Stimulated activated CD8-positive, alpha-beta memory T cell treated with anti-CD3 and anti-CD28 coated beads, Interleukin-15, amount 100 ng/mL, for 4 hours (primary cell): Measurements from ENCODE around the gene GIMAP8.
A peak's percentile ranks its signal among the peaks of the same experiment; 100 is the strongest.
"Not testable (repeated sequence)": the region's sequence is repeated elsewhere in the genome, so short reads cannot be mapped to it uniquely, and the experiment has no call there.

ENCODE experiments used
- DNase-seq, 2 donors: peaks; one replicate each; pipeline ENCODE4 v3.0.0-alpha.2; 2020; ENCODE audit warnings: low read depth in 2 of 2

The GIMAP8 gene

DNA sequence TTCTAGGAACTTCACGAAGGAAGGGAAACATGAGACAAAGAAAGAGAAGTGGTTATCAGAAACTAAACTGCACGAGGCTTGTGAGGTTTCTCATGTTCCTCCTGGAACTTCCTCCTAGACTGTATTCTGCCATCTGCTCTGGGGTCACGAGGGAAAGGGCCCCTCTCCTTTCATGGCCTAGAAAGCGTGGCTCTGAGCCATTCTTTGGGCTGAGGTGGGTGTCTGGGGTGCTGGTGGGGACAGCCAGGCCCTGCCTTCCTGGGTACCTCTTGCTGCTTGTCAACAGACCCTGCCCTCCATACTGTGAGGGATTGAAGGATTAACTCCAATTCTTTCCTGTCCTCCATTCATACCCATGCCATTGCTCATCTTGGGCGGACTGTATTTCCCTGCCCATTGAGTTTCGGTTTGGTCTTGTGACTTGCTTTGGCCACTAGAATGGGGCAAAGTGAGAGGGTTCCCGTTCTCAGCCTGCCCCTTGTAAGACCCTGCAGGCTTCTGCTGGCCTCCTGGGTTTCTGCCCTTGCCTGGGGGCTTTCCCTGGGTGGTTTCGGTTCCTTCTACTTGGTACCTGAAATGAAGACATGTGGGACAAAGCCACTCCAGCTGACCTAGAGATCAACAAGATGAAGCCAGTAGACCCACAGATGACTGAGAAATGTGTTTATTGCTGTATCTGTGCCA lies 14.9 kb upstream of the GIMAP8 start:
- DNase-seq: no peak

GRCh38 chr7:150439967-150440366 lies 10.5 kb upstream of the GIMAP8 start:
- no peak for DNase-seq

DNA sequence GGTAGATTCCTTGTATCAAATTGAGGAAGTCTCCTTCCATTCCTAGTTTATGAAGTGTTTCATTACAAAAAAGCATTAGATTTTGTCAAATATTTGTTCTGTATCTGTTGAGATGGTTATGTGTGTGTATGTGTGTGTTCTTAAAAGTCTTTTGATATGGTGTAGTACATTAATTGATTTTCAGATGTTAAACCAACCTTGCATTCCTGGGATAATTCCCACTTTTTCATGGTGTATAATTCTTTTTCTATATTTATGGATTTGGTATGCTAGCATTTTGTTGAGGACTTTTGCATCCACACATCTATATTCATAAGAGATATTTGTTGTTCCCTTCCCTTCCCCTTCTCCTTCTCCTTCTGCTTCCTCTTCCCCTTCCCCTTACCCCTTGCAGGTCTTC lies 8.9 kb upstream of the GIMAP8 start:
- no peak for DNase-seq

DNA sequence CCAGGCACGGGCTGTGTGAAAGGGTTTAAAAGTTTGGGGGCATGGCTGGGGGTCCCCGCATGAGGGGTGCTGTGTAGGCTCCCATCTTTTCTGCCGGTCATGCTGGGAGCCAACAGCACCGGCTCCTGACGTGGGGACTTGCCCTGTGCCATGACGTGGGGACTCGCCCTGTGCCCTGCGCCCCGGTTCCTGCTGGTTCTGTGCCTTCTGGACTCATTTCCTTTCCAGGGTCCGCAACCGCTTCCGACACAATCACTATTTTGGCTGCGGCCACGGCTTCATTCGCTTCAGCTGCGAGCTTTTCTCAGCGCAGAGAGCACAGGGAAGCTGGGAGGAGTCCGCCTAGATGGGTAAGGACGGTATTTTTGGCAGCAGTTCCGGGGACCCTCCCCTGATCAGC lies 7.6 kb upstream of the GIMAP8 start:
- DNase-seq: no peak

DNA sequence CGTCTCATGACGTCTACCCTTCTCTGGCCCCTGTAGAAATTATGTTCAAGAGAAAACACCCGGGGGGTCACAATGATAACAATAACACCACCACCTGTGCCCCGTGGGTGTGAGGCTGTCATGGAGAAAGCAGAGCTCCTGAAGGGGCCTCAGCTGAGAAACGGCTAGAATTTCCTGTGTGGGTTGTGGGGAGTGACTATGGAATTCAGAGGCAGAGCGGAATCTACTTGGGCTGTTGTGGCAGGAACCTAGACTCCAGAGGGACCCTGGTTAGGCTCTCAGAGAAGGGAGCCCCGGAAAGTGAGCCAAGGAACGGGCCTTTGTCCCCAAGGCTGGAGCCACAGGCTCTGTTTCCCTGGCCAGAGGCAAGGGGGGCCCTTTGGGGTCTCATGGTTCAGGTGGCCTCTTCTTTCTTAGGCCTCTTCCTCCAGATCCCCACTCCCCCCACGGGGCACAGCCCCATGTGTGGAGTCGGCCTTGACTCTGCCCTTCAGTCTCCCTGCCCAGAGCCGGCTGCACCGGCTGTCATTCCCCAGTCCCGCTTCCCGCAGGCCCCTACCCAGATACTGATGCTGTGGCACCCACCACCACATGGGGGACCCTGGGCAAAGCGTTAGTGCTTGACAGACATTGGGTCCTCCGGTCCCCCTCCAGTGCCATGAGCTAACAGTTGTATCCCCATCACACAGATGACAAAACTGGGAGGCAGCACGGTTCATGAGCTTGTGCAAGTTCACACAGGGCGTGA lies 6.5 kb upstream of the GIMAP8 start:
- DNase-seq: no peak

DNA sequence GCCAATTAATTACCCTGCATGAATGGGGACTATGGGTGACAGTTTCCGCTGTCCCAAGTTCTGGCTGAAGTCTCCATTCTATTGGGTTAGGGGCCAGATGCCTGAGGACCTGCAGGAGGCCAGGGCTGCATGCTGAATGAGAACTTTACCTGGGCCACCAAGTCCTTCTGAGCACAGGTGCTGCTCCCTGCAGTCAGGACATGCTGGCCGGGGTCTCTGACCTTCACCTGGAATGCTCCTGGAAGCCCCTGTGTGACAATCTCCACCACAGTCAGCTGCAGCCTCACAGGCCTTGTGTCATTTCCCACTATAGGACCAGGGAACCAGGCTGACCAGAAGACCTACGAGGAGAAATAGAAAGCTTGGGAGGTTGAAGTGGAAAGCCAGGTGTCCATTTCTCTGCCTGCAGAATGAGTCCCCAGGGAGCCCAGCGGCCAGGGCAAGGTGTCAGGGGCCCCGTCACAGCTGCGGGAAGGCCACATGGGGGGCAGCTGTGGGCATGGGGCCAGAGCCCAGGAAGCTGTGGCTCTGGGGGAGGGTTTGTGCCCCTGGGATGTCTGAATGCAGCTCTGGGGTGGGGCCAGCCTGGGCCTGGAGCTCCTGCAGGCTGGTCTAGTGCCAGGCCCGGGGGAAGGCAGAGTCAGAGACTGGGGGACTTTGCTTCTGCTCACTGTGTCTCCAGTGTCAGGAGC lies 5.6 kb upstream of the GIMAP8 start:
- DNase-seq: no peak

GRCh38 chr7:150446288-150446938 lies 4.0 kb upstream of the GIMAP8 start:
- no peak for DNase-seq

DNA sequence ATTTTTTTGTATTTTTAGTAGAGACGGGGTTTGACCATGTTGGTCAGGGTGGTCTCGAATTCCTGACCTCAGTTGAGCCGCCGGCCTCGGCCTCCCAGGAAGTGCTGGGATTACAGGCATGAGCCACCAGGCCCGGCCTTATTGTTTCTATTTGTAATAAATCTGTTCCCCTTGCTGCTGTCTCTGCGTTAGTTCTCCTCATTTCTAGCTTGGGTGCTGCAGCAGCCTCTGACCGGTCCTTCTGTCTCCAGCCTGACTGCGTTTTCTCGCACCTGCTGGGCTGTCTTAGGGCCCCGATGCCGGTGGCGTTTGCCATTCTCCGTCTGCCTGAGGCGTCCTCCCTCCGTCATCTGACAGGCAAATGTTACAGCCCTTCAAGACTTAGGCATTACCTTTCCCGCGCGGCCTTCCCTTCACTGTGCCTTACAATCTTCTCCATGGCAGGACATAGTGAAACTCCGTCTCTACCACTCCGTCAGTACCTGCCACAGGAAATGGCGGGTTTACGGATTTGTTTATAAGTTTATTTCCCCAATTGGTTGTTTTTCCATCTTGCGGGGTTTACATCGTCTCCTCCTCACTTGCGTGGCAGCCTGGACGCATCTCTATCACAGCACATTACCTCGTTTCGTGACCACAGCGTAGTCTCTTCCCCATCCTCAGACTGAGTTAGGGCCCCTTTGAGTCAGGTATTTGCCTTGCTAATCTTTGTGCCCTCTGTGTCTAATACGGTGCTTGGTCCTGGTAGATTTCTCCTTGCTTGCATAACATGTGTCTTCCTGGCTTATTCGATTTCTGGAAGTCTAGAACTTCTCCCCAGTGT lies 2.3 kb upstream of the GIMAP8 start:
- no peak for DNase-seq

DNA sequence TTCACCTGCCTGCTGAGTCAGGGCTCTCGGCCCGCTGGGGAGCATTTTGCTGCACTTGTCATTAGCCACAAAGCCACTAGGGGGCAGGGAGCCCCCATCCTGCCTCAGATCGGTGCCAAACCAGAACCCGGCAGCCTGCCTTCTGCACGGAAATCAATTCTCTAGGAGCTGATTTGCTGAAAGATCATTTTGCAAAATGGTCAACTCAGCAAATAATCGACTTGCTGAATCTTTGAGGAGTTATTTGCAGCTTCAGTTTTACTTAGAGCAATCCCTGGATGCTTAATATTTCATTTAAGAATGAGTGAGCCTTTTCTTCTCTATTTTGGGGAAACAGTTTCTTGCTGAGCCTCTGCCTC lies 1.7 kb upstream of the GIMAP8 start:
- peak; percentile 70 to 79 for DNase-seq

DNA sequence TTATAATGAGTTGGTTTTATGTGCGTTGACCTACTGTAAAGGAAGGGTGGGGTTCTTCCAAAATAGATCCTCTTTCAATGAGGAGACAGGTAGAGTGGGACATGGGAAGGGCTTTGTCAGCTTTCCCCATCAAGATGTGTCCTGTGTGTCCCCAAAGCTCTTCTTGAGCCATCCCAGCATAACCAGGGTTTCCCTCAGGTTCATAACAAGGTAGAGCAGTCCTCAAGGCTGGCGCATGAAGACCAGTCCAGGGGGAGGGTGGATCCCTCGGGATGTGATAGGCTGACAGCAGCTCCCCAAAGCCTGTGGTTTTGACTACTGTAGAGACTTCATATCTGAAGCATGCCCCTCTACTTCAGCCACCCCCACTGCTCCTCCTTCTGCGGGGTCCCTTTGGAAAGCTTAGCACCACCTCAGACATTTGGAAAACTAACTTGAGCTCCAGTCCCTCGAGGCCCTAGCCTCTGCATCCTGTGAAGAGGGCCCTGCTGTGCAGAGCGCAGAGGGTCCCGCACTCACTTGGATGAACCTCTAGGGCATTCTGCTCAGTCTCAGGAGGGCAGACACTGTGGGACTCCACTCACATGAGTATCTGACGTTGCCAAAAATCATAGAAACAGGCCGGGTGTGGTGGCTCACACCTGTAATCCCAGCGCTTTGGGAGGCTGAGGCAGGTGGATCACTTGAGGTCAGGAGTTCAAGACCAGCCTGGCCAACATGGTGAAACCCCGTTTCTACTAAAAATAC lies 1.1 kb upstream of the GIMAP8 start:
- no peak for DNase-seq

- DNase-seq: peak in 1 of 2 donors; percentile 48
Measured at GRCh38 chr7:150451097-150451793, 815 bp downstream of the GIMAP8 start.

DNA sequence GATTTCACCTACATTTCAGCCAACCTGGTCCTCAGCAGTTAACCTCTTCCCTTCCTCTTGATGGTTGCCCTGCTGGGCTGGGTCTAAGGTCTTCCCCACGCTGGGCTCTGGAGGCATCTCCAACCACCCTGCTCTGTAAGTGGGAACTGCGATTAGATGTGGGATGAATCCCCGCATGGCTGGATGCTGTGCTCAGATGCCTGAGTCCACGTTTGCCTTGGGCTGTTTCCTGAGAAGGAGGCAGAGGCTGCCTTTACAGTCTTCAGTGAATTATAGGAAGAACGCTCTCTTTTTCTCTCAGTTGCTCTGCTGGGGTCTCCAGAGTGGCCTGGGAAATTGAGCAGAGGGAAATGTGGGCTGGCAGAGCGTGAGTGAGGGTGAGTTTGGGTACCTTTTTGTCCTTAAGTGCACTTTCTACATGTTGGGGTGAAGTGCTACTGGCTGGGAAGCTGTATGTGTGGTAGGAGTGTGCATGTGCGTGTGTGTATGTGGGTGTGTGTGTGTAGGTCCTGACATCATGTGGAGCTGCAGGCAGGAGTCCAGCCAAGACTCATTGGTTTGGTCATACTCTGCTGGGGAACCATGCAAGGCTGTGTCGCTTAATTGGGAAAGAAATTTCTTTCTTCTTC lies 1.5 kb downstream of the GIMAP8 start:
- DNase-seq: no peak

DNA sequence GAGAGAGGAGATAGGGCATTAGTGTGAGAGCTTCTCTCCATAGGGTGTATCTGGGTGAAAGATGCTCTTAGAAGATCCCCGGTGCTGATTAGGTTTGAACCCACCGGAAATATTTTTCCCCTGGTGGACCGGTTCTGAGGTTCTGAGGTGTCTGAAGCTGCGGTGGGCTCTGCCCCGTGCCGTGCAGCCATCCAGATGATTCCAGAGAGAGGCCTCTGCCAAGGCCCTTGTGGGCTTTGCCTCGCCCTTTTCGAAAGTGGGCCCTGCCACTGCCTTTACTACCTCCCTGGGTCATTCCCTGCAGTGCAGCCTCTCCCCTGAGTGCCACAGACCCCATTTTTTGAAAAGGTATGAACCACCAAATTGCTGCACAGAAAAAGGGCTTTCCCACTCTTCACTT lies 2.8 kb downstream of the GIMAP8 start:
- DNase-seq: no peak

- no peak for DNase-seq
Measured at GRCh38 chr7:150453892-150454291, 3.5 kb downstream of the GIMAP8 start.

DNA sequence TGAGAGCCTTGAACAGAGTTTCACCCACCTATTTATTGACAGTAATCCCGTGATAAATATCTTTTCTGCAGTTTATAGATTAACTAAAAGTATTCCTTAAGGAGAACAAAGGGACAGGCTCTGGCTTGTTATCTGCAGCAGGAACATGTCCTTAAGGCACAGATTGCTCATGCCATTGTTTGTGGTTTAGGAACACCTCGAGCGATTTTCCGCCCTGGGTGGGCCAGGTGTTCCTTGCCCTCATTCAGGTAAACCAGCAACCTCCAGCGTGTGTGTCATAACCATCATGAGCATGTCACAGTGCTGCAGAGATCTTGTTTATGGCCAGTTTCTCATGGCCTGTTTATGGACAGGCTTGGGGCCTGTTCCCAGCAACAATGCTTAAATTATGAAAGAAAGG lies 6.6 kb downstream of the GIMAP8 start:
- DNase-seq: not testable (repeated sequence)

DNA sequence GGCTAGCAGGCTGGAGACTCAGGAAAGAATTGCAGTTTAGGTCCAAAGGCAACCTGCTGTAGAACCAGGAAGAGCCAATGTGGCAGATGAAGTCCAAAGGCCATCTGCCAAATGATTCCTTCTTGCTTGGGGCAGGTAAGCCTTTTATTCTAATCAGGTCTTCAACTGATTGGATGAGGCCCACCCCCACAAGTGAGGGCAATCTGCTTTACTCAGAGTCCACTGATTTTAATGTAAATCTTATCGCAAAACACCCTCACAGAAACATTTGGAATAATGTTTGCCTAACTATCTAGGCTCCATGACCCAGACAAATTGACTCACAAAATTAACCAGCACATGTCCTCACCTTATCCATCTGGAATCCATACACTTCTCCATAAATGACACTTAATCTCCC lies 7.8 kb downstream of the GIMAP8 start:
- DNase-seq: no peak

DNA sequence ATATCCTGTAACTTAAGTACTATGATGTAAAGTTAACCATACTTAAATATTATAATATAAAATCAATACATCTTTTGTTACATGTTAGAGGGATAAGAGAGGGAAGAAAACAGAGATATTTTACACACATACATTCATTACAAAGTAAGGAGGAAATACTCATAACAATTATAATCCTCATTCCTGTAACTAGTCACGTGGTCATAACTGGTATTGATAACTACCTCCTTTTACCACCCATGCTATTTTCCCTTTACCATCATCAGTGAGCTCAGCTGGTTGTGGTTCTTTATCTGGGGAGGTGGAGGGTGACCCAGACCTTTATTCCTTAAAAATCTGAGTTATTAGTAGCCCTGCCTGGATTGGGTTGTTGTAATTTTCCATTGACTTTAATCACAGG lies 8.3 kb downstream of the GIMAP8 start:
- no peak for DNase-seq

GRCh38 chr7:150461520-150461919 lies 11.1 kb downstream of the GIMAP8 start:
- DNase-seq: no peak

GRCh38 chr7:150462413-150462812 lies 12.0 kb downstream of the GIMAP8 start:
- no peak for DNase-seq

DNA sequence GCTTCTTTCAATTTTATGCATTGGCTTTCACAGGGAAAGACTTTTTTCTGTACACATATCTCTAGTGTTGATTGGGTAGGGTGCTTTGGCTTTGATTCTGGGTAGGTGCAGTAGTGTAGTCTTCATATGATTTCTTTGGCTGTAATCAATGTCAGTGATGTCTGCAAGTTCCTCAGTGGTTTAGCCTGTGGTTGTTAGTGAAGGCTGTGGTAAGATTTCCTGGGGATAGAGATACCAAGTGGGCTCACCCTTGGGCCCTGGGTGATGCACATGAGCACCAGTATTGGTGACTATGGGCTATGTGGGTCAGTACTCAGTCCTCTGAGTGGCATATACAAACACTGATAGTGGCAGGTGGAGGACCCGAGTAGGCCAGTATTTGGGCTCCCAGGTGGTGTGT lies 13.0 kb downstream of the GIMAP8 start:
- DNase-seq: no peak
